Stimulated activated CD8-positive, alpha-beta memory T cell treated with anti-CD3 and anti-CD28 coated beads, Interleukin-15, amount 100 ng/mL, for 1 hour (primary cell): Measurements from ENCODE around the gene POLR1C.
"Not testable (repeated sequence)": the region's sequence is repeated elsewhere in the genome, so short reads cannot be mapped to it uniquely, and the experiment has no call there.

Experiments used
- DNase-seq: peaks from one replicate; pipeline ENCODE4 v3.0.0-alpha.2; 2020; ENCODE audit warnings: low read depth

The POLR1C gene

DNA sequence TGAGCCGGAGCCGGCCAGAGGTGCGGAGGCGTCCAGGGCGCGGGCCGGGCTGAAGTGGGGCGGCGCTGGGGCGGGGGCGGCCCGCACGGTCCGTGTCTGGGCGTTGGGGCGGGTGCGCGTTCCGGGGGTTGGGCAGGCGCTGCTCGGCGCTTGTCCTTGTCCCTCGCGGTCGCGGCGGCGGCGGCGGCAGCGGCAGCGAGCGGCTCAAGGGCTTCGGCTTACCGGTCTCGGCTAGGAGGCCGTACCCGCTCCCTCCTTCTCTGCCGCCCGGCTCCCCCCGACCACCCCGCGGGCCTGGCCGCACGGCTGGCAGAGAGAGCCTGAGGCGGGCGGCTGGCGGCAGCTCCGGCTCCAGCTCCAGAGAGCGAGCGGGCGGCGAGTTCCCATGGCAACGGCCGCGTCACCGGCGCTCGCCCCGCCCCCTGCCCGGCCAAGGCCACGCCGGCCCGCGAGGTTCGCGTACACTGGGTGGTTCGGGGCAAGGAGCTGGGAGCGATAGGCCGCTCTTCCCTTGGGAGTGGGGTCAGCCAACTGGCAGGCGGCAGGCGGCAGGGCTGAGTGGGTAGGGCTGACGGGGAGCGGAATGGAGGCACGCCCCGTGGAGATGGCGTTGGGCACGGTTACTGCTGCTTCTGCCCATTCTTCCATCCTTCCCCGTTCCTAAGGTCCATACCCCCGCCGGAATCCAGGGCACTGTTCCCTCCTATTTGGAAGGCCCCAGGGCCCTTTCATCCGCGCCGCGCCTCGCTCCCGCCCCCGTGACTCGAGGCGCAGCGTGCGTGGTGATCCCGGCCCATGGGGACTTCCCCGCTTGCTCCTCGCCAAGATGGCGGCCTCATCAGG, 6.7 kb upstream of the POLR1C start, which contains the start of gene LRRC73:
Gene LRRC73 (minus strand): TSS at position 363 of the 843 bp plus-strand sequence. CDS start 561 bp downstream, outside the sequence.
- DNase-seq = peak; percentile 50

DNA sequence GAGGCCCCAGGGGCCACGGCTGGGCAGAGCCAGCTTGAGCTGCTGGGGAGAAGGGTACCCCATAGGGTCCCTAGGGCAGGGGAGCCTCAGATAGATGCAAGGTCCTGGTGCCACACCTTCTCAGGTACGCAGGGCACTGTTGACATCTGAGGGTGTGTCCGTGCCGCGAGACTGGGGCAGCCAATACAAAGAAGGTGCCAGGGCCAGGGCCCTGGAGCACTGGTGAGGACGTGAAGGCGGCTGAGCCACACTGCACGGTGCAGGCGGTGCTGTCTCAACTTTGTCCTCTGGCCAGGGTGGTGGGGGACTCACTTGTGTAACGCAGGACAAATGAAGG, 6.1 kb upstream of the POLR1C start:
- DNase-seq = no peak

DNA sequence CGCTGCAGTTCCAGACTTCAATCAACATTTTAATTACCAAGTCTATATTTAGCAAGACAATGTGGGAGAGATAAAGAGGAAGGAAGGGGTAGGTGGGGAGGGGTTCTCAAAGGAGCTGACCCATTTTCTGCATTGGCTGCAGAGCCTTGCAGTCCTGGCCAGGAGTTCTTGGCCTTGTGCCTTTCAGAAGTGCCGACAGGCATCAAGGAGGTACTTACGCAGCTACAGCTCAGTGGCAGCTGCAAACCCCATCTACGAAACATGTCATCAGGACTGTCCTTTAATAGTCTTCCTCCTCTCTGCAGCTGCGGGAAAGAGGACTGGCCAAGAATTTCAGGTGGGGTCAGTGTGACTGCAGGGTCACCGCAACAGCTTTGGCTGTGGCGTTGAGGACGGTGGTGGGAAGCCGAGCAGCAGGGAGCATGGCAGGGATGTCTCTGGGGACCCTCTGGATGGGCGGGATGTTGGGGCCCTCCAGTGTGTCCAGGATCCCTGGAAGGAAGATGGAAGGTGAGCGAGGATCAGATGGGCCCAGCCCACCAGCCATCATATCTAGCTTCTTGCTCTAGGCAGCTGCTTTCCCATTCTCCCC, 5.0 kb upstream of the POLR1C start:
- no peak for DNase-seq

DNA sequence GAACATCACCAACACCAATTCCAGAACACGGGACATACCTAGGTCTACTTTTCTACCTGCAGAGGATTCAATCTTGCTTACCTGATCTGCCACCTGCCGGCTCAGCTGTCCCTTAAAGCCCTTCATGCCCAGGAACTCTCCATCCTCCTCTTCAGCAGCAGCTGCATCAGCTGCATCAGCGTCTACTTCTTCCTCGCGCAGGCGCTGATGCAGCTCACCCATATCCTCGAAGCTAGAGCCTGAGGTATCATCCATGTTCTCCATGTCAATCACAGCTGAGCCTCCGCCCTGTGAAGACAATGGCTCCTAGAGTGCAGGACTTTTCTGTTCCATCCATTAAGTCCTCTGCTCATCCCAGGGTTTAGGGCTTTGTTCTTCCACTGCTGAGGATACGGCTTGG, 1.1 kb upstream of the POLR1C start:
- DNase-seq = no peak

DNA sequence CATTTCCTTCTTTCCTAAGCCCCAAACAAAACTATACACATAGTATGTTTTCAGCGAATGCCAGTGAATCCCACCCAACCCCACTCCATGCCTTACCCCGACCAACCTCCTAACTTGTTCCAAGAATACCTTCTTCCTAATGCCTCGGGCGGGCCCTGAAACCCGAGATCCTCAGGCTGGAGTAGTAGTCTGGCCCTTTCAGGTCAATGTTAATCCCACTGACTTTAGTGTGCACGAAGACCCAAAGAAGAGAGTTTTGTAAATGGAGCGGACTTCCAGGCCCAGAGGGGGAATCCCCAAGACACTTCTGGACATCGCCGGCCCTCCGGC, 557 bp upstream of the POLR1C start:
- DNase-seq = no peak

DNA sequence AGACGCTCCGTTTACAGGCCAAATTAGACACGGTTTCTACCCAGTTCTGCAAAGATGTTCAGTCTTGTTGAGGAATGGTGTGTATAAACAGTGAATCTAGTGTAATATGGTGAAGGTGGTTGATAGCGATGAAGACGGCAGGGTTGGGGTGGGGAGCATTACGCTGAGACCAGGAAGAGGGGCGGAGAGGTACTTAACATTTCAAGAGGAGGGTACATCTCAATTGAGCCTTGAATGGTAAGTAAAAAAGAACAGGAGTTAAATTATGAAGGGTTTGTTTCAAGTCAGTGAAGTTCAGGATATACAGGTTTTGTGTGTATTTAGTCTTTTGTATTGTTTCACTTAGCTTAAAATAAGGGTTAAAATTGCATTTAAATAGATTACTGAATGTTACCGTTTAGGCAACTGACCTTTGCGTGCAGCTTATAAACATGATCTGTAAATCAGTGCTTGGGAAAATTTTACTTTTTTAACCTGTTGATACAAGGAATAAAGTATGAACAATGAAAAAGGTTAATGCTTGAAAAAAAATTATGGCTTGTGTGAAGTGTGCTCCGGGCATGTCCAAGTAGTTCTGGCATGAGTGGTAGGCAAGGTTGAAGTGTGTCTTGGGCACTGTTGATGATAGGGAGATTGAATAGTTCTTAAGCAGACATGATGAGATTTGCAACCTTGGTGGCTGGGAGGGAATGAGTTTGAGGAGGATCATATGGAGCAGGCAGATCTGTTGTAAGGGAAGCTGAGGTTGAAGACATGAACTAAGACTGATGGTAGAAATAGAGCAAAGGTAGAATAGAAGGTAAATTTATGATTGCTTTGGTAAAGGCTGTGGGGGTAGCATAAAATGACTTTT, 842 bp downstream of the POLR1C start:
- DNase-seq = no peak

DNA sequence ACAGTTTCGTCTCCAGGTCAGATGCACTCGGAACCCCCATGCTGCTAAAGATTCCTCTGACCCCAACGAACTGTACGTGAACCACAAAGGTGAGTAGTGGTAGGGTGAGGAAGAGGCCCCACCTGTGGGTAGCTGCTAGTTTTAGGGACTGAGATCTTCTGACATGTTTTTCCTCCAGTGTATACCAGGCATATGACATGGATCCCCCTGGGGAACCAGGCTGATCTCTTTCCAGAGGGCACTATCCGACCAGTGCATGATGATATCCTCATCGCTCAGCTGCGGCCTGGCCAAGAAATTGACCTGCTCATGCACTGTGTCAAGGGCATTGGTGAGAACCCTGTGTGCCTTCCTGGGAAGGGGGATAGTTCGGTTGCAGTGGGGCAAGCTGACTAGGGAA, 3.2 kb downstream of the POLR1C start:
- no peak for DNase-seq

DNA sequence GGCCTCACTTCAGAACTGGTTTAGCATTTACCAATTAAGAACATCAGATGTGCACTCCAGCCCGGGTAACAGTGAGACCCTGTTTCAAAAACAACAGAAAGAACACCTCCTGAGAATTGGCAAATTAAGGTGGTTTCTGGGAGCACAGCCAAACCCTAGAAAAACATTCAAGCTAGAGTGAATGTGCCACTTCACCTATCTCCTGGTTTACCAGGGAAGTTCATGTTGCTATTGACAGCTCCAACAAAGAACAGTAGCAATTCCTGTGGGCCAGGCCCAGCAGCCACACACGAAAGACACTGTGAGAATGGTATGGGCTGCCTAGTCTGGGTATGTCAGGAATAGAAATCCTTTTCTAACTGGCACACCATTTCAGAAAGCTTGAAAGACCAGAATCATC, 4.9 kb downstream of the POLR1C start:
- DNase-seq = no peak

DNA sequence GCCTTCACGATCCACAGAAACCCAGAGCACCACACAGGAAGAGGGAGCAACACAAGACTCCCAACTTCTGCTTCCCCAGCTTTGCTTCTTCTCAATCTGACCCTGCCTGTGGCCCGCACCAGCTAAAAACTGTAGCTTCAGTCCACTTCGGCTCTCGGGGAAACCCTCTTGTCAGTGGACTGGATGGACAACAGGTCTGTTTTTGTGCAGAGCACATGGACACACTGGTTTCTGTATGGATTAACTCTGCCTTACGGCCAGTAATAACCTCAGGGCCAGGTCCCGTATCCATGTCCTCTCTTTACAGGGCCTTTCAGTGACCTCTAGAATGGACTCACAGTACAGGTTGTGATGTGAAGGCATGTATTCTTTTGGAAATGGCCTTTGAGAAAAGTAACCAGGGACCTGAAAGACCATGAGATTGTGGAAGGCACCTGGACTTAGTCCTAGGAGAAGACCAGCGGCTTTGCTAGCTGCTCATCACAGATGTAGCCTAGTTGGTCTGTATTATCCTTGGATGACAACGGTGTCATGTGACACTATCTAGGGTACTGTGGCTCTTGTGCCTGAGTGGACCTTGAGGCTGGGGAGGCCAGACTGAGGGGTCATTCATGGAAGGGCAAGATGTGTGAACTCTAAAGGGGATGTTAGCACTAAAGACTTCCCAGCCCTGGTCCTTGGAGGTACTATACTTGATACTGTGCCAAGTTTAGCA, 5.8 kb downstream of the POLR1C start:
- DNase-seq = no peak

DNA sequence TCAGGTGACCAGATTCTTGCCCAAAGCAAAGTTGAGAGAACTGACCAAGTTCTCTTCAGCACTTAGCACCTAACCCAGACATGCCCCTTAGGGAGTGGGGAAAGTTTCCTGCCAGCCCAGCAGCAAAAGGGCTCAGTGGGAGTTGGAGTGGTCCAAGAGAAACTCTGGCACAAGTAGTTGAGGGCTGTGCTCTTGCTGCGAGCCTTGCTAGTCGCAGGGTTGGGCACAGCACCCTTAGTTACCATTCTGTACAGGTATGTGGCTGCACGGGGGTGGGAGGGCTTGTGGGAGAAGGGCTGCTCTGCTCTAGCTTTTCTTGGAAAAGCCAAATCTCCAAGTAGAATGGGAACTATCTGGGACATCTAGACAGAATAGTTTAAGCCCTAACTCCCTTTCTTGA, 6.4 kb downstream of the POLR1C start:
- no peak for DNase-seq

DNA sequence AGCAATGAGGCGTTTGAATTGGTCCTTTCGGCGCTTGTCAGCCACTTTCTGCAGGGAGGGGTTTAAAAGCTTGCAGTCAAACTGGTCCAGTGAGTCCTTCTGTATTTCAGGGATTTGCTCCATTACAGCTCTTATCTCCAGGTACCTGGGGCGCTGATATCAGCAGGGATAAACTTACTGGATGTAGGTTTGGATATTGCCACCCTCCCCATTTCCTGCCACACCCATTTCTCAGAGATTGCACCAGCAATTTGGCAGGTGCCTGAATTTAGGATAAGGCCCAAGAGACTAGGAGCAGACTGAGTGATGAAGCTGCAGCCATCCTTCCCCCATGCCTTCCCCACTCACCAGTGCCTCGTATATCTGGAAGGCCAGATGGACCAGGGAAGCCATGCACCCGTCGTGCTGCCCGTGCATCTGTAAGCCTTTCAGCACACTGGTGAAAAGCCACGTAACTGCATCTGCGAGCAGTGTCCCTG, 7.6 kb downstream of the POLR1C start:
- no peak for DNase-seq

DNA sequence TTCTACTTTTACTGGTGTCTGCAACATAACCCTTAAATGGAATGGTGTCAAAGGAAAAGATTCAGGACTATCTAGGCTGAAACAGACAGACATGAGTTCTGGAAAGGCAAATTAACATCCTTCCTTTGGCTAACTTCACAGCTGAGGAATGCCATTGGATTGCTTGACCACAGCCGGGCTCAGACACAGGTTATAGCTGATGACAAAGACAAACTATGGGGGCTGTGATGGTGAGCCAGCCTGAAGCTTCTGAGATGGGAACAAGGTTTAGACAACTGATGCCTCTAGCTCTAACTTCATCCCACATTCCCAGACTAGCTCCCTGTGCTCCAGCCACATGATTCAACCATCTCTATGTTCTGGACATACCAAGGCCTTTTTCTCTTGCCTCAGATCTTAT, 15.3 kb downstream of the POLR1C start:
- DNase-seq = no peak

DNA sequence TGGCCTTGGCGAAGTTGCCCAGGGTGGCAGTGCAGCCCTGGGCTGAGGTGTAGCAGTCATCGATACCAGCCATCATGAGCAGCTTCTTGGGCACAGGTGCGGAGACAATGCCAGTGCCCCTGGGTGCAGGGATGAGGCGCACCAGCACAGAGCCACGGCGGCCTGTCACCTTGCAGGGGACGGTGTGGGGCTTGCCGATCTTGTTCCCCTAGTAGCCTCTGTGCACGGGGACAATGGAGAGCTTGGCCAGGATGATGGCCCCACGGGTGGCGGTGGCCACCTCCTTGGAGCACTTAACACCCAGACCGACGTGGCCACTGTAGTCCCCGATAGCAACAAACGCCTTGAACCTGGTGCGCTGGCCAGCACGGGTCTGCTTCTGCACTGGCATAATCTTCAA, 22.1 kb downstream of the POLR1C start:
- DNase-seq = not testable (repeated sequence)

DNA sequence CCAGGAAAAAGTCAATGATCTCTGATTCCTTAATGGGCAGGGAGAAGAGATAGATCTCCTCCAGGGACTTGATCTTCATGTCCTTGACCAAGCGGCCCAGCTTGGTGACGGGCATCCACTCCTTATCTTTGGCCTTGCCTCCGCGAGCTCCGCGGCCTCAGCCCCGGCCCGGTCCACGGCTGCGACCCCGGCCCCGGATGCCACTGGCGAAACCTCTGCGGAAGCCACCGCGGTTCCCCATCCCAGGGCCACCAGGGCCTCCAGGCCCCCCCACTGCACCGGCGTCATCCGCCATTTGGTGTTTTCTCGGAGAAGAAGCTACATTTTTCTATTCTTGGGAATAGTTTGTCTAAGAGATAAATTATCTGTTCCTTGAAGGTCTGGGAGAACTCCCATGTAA, 22.5 kb downstream of the POLR1C start:
- DNase-seq = not testable (repeated sequence)

DNA sequence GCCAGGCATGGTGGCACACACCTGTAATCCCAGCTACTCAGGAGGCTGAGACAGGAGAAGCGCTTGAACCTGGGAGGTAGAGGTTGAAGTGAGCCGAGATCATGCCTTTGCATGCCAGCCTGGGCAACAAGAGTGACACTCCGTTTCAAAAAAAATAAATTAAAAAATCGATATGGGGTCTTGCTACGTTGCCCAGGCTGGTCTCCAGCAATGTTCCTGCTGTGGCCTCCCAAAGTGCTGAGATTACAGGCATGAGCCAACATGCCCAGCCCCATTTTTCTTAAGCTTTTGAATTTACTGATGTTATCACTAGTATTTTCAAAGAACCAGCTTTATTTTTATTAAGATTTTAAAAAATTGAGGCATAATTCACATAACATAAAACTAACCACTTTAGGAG, 23.6 kb downstream of the POLR1C start:
- no peak for DNase-seq

DNA sequence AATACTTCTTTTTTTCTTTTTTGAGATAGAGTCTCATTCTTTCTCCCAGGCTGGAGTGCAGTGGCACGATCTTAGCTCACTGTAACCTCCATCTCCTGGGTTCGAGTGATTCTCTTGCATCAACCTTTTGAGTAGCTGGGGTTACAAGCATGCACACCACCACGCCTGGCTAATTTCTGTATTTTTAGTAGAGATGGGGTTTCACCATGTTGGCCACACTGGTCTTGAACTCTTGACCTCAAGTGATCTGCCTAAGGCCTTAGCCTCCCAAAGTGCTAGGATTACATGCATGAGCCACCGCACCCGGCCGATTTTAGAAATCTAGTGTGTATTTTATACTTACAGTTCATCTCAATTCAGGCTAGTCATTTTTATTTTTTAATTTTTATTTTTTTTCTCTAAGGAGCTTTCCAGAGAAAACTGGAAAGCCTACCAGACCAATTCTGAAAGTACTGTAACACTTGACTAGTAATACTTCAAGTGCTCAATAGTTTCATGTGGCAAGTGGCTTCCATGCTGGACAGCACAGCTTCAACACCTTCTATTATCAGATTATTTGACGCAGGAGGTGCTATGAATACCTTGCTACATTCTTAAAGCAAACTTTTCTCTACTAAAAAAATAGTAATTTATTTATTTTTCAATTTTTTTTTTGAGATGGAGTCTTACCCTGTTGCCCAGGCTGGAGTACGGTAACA, 25.0 kb downstream of the POLR1C start:
- no peak for DNase-seq

DNA sequence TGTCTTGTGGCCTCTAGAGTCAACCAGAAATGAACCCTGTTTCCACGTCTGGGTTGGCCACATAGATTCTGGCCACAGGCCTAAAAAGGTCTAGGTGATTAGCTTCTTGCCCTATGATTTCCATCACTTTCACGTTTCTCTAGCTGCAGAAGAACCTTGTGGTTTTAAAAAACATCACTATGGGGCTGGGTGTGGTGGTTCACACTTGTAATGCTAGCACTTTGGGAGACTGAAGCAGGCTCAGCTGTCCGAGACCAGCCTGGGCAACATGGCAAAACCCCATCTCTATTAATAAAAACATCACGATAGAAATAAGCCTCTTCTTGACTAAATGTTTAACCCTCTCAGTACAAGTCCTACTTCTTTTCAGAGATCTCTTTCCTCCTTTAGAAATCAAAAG, 27.6 kb downstream of the POLR1C start:
- no peak for DNase-seq

DNA sequence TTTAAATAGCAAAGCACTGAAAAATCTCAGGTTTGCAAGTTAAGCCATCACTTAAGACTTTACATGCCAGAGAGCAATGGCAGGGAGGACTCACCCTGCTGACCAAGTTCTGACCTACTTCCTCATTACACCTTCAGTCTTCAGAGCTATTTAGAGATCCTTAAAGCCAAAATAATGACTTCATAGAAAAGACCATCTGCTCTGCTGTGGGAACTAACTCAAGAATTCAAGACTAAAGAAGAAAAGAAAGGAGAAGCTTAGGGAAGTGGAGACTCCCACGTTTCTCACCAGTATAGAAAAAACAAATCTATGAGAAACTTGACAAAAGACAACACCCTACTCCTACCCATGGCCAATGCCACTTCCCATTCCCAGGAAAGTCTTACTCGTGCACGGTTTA, 30.3 kb downstream of the POLR1C start:
- DNase-seq = no peak

DNA sequence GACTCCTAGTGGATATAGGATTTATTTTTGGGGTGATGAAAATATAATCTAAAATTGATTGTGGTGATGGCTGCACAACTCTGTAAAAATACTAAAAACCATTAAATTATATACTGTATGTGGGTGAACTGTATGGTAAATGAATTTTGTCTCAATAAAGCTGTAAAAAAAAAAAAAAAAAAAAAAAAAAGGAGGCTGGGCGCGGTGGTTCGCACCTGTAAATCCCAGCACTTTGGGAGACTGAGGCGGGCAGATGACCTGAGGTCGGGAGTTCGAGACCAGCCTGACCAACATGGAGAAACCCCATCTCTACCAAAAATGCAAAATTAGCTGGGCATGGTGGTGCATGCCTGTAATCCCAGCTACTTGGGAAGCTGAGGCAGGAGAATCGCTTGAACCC, 40.7 kb downstream of the POLR1C start:
- DNase-seq = not testable (repeated sequence)

DNA sequence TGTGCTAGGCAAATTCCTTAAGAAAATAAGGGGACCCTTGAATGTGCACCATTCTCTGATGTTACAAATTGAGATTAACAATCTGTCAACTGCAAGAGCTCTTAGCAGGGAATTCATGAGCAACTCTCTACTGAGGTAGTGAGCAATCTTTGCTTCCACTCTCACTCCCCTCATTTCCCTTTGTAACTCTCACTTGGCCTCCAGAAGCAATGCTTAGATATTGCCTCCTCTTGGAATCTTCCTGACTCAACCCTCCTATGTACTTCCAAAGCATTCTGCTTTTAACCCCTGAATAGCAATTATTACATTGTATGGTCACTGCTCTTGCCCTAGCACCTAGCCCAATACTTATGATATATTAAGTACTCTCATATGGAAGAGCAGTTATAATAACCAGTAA, 42.4 kb downstream of the POLR1C start:
- DNase-seq = no peak

DNA sequence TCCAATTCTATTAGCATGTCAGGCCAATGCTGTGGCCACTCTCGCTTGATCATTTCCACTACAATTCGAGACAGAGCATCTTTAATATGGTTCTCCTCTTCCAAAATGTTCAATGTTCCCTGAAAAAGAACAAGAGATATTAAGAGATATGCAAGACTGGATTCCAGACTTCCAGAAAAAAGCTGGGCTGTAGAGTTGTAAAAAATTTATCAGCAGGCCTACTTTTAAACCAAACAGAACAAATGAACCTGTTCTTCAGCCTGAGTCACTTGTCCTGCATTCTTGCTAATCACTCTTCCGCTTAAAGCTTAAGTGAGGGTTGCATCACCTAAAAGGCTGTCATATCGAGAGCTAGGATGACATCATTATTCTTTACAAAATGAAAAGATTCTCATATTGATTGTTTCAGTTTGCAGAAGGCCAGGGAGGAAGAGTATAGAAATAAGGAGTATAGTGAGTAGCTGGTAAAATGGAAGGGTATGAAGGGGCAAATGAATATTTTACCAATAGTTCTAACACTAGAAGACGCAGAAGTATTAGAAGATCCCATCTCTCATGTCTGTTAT, 54.1 kb downstream of the POLR1C start:
- DNase-seq = no peak
